OCI-LY3 (cell line): ENCODE results near the gene ALPK1.

Experiments used
- EZH2phosphoT487 ChIP-seq: fragments of 200-600 bp; shearing (Covaris generic); IDR thresholded peaks from 2 replicates; pipeline ENCODE4 v1.6.1; 2018; ENCODE audit warnings: antibody characterized with exemption, mixed run types, low read depth
- TF ChIP-seq, protein P1 (sequence below): fragments of 200-600, 300-600 bp; sonication (generic); IDR thresholded peaks from 2 replicates; pipeline ENCODE4 v1.5.1; 2014; ENCODE audit warnings: antibody characterized with exemption, low read length, low read depth

DNA sequence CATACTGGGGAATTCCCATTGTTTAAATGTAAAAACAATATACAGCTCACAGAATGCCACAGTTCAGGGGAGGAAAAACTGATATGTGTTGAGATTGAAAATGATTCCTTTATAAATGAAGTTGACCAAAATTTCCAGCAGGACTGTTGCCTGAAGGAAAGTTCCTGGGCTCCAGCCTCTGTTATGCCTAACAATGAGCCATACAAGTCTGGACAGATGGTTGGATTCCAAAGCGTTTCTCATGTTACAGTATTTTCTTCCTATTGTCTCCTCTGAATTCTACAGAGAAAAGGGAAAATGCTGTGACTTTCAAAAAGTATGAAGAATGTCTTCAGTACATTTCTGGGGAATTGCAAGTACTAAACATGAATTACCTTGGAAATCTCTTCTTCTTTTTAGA lies 73.3 kb downstream of the ALPK1 start:
- TF ChIP-seq, protein P1, sequence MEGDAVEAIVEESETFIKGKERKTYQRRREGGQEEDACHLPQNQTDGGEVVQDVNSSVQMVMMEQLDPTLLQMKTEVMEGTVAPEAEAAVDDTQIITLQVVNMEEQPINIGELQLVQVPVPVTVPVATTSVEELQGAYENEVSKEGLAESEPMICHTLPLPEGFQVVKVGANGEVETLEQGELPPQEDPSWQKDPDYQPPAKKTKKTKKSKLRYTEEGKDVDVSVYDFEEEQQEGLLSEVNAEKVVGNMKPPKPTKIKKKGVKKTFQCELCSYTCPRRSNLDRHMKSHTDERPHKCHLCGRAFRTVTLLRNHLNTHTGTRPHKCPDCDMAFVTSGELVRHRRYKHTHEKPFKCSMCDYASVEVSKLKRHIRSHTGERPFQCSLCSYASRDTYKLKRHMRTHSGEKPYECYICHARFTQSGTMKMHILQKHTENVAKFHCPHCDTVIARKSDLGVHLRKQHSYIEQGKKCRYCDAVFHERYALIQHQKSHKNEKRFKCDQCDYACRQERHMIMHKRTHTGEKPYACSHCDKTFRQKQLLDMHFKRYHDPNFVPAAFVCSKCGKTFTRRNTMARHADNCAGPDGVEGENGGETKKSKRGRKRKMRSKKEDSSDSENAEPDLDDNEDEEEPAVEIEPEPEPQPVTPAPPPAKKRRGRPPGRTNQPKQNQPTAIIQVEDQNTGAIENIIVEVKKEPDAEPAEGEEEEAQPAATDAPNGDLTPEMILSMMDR: no peak
- TF ChIP-seq EZH2phosphoT487: no peak
